ENCODE results near the gene KLK15.

The KLK15 gene

GRCh38 chr19:50843701-50844221 is 10.4 kb upstream of the KLK15 start:
- DNase-seq (ENCODE audit: low read depth, low spot score), result no peak

DNA sequence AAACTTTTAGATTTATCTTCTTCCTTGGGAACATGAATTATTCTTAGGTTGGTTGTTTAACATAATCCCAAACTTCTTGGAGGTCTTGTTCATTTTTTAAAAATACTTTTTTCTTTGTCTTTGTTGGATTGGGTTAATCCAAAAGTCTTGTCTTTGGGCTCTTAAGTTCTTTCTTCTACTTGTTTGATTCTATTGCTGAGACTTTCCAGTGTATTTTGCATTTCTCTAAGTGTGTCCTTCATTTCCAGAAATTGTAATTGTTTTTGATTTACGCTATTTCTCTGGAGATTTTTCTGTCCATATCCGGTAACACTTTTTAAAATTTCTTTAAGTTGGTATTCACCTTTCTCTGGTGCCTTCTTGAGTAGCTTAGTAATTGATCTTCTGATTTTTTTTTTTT is 9.8 kb upstream of the KLK15 start:
- DNase-seq (ENCODE audit: low read depth, low spot score), result no peak

- no peak for DNase-seq (ENCODE audit: low read depth, low spot score)
Observed at GRCh38 chr19:50842130-50842529, 8.8 kb upstream of the KLK15 start.

GRCh38 chr19:50839712-50840655 is 6.6 kb upstream of the KLK15 start:
- no peak for DNase-seq (ENCODE audit: low read depth, low spot score)

DNA sequence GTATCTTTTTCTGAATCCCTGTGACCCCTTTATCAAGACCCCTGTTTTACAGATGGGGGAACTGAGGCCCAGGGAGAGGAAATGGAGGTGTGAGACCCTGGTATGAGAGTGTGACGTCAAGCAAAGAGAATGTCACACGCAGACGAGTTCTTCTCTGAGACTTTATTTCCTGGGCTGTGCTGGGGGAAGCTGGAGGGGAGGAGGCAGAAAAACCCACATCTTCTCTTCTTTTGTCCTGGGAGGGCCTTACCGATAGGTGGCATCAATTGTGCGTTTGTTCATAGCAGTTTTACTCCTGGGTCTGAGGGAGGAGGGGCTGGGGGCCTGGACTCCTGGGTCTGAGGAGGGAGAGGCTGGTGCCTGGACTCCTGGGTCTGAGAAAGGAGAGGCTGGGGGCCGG is 4.9 kb upstream of the KLK15 start:
- no peak for DNase-seq (ENCODE audit: low read depth, low spot score)

GRCh38 chr19:50837300-50837699 is 3.9 kb upstream of the KLK15 start:
- no peak for DNase-seq (ENCODE audit: low read depth, low spot score)

DNA sequence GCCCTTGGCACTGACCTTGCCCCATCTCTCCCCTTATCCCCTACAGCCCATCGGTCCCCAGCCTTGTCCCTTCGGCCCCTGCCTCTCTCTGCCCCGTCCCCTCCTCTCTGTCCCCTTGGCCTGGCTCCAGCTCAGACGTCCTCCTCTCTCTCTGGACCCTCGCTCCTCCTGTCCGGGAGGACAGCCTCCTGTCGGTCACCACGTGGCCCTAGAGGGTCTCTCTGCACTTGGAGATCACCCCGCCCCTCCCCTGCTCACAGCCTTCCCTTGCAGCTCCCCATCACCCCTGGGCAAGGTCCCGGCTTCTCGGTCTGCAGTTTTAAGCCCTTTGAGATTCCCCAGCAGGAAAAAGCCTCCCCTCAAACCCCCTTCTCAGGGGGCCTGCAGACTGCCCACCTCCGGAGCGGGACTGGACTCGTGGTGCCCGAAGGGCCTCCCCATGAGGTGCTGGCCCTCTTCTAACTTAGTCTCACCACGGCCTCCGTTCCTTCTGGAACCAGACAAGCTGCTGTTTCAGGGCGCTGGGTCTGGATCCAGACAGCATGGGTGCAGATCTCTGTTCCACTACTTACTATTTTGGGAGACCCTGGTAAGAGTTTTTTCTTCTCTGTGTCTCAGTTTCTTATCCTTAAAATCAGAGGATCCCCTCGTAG is 3.3 kb upstream of the KLK15 start:
- DNase-seq (ENCODE audit: low read depth, low spot score), result no peak

DNA sequence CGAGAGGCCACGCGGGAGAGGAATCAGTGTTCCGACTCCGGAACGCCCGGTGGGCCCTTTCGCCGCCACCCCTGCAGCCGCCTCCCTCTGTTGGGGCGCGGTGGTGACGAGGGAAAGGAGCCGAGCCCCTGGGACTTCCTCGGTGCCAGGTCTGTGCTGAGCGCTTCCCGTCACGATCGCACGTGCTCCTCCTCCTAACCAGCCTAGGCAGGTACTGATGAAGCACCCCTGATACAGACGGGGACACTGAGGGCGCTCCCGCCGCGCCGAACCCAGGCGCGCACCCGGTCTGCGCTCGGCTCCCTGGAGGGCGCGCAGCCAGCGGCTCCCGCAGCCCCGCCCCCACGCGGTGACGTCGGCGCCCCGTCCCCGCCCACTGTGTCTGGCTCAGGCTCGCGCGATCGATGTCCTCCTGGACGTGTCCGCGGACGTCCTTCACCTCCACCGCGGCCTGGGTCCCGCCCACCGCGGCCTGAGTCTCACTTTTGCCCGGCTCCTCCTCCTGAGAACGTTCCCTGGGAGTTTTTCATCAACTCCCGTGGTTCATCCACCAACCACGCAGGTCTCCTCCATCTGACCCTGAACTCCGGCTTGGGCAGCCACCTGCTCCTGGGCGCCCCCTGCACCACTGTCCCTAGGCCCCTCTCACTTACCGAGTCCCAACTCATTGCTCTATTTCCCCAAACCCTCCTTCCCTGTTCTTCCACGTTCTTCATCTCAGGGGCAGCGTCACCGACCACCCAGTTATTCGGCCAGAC is 2.6 kb upstream of the KLK15 start:
- DNase-seq (ENCODE audit: low read depth, low spot score), result no peak

- DNase-seq (ENCODE audit: low read depth, low spot score), result no peak
Observed at GRCh38 chr19:50835103-50835784, 1.9 kb upstream of the KLK15 start.

DNA sequence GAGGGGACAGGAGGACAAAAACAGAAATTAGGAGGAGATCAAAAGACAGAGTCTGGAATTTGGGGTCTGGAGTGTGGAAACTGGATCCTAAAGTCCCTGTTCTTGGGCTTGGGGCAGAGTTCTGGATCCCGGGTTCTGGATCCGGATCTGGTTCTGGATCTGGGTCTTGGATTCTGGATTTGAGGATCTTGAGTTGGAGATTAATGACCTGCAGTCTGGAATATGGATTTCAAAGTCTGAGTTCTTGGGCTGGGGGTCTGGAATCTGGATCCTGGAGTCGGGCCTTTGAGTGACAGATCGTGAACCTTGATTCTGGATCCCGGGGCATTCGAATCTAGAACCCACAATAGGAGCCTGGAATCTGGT is 411 bp upstream of the KLK15 start:
- no peak for DNase-seq (ENCODE audit: low read depth, low spot score)

DNA sequence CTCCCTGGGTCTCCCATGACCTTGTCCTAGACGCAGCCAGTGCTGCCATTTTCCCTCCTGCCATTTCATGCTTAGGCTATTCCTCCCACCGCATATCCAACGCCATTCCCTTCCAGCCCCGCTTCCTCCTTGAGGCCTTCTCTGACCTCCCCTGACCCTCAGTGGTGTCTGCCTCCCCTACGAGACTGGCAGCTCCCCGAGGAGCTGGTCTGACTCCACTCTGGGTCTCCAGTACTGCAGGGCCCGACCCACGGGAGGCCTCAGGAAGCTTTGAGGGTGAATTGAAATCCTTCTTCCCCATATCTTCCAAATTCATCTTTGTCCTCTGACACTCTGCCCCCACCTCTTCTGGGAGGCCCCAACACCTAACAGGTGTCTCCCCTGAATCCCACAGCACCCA is 708 bp downstream of the KLK15 start:
- DNase-seq (ENCODE audit: low read depth, low spot score), result no peak

DNA sequence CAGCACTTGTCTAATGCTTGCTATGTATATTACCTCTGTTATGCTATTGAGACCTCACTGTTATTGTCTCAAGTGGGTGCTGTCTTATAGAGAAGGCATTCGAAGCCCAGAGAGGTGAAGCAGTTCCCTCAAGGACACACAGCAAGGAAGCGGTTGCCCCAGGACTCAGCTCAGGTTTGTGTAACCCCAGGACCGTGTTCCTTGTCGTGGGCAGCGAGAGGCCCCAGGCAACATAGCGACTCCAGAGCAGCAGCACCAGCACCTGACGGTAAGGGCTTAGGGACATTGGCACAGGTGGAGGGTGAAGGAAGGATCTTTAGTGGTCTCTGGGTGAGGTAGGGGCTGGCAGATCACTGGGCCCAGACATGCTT is 2.4 kb downstream of the KLK15 start:
- DNase-seq (ENCODE audit: low read depth, low spot score), result no peak

- no peak for DNase-seq (ENCODE audit: low read depth, low spot score)
Observed at GRCh38 chr19:50830266-50831025, 2.9 kb downstream of the KLK15 start.

DNA sequence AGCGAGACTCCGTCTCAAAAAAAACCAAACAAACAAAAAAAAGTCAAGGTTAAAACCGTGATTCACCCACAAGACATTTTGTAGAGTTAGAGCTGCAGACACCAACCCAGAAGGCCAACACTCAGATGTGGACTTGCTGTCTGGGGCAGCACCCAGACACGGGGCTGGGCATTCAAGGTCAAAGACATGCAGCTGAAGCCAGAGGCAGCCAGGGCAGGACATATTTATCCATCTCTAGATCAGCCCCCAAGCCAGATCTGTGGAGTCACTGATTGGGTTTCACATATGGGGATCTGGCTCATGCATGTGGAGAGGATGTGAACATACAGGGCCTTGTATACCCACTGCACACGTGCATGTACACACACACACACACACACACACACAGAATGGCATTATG is 3.6 kb downstream of the KLK15 start:
- DNase-seq (ENCODE audit: low read depth, low spot score), result no peak

- no peak for DNase-seq (ENCODE audit: low read depth, low spot score)
Observed at GRCh38 chr19:50827476-50827875, 5.9 kb downstream of the KLK15 start.

DNA sequence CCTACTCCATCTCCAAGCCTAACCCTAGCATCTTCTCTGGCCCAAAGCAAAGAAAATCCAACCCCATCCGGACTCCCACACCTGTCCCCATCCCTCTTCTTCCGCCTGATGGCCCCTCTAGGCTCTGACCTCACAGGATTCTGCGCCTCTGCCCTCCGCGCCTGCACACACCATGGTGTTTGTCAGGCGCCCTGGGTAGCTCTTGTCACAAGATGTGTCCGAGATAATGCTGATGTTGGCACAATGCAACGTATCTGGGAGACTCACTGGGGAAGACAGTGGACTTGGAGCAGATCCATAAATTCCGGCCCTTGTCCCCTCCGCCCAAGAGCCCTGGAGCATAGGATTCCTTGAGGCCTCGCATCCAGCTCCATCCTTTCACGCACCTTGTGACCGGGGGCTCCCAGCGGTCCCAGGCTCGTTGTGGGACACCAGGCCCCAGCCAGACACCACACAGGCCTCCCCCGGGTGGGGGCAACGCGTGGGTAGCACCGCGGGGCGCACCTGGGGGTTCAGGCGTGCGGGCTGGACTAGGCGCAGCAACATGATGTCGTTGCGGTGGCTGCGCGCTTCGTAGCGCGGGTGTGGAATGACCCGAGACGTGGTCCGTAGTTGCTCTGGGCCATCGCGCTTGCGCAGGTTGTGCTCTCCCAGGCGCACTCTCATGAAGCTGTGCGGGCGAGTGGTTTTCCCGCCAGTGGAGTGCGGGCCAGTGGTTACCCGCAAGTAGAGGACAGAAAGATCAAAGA is 6.7 kb downstream of the KLK15 start:
- DNase-seq (ENCODE audit: low read depth, low spot score), result no peak

DNA sequence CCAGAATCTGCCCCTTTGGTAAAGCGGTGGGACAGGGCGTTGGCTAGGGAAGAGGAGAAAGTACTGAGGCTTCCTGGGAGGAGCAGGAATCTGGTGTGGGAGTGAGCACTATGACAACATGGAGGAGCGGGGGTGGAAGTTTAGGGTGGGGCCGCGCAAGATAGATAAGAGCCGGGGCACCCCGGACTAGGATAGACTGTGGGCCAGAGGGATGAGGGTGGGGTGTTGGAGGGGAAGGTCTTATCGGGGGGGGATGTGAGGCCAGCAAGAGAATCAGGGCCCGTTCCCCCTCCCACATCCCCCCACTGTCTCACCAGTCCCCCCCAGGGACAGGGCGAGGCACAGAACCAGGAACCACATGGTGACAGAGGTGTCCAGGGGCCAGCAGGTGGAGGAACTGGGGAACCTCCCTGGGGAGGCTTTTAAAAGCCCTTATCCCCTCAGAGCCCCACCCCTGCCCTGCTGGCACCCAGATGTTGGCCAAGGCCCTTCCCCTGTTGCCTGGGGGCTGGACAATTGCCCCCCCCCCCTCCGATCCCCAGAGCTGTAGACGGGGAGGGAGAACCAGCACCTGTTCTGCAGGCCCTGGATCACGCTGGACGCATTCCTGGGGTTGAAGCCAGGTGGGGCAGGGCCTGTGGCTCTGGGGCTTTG is 9.9 kb downstream of the KLK15 start, which contains the start of gene KLK1:
Gene KLK1, minus strand, starts transcription at position 399 of the 654 bp plus-strand sequence. Its CDS starts 39 bp downstream, at position 360.
- DNase-seq (ENCODE audit: low read depth, low spot score), result no peak

GRCh38 chr19:50822661-50823208 is 10.6 kb downstream of the KLK15 start:
- DNase-seq (ENCODE audit: low read depth, low spot score), result no peak

GRCh38 chr19:50821622-50822021 is 11.8 kb downstream of the KLK15 start:
- DNase-seq (ENCODE audit: low read depth, low spot score), result no peak

Data from smooth muscle cell of the brain vasculature (primary cell).